A549 (cell line): ENCODE measurements around the gene NPLOC4.

Source experiments
- CTCF ChIP-seq: fragments of >200 bp; sonication (Bioruptor Twin); formaldehyde crosslinking; IDR thresholded peaks from 3 replicates; pipeline ENCODE4 v1.5.1; 2016
- ELK1 ChIP-seq: fragments of 150-350 bp; IDR thresholded peaks from 2 replicates; pipeline ENCODE4 v1.6.1; 2014; ENCODE audit warnings: low read depth, mild to moderate bottlenecking, low read length
- PHF8 ChIP-seq: fragments of 200-600 bp; sonication (generic); IDR thresholded peaks from 2 replicates; pipeline ENCODE4 v1.6.1; 2016; ENCODE audit warnings: low read depth, mild to moderate bottlenecking, antibody characterized with exemption, moderate library complexity, borderline replicate concordance
- POLR2A ChIP-seq: IDR thresholded peaks from 2 replicates; pipeline ENCODE4 v1.6.1; 2012; ENCODE audit warnings: mild to moderate bottlenecking, low read length
- REST ChIP-seq: fragments of 200-600 bp; sonication (generic); IDR thresholded peaks from 2 replicates; pipeline ENCODE4 v1.6.1; 2016; ENCODE audit warnings: antibody characterized with exemption, mild to moderate bottlenecking, moderate library complexity

GRCh38 chr17:81676906-81677305, 40.0 kb upstream of the NPLOC4 start:
- TF ChIP-seq POLR2A (no peak), ELK1 (no peak), CTCF (no peak), PHF8 (no peak), REST (no peak)
